Activated naive CD4-positive, alpha-beta T cell treated with anti-CD3 and anti-CD28 coated beads for 36 hours (primary cell): Measurements from ENCODE around the gene IL17D. TPM values are rescaled to one million over a fixed set of nuclear protein-coding genes. Genes with fewer than 3 reads are reported as not detected.

Source experiments
- CTCF ChIA-PET: fragments of 350-600 bp; sonication (Branson Sonifier 250); formaldehyde crosslinking; loops from one replicate; lab custom pipeline; 2021; ENCODE audit warnings: antibody characterized with exemption; lab: Charles Lee
- DNase-seq: peaks from one replicate; pipeline ENCODE4 v3.0.0-alpha.2; 2020
- H3K27ac Mint-ChIP-seq: one replicate; pipeline ENCODE4 v1.8.0; 2021; ENCODE audit warnings: mild to moderate bottlenecking, mixed read lengths
- H3K27me3 Mint-ChIP-seq: one replicate; pipeline ENCODE4 v1.8.0; 2021; ENCODE audit warnings: low read depth, mixed read lengths
- H3K36me3 Mint-ChIP-seq: one replicate; pipeline ENCODE4 v1.8.0; 2021; ENCODE audit warnings: low read depth, mixed read lengths
- H3K4me1 Mint-ChIP-seq: one replicate; pipeline ENCODE4 v1.8.0; 2021; ENCODE audit warnings: low read depth, mixed read lengths
- H3K4me3 Mint-ChIP-seq: one replicate; pipeline ENCODE4 v1.8.0; 2021; ENCODE audit warnings: mild to moderate bottlenecking, moderate library complexity, mixed read lengths
- H3K9me3 Mint-ChIP-seq: one replicate; pipeline ENCODE4 v1.8.0; 2021; ENCODE audit warnings: mixed read lengths
- intact Hi-C: fragments of 100-400 bp; cut with micrococcal nuclease; formaldehyde crosslinking; loops from one replicate; pipeline ENCODE4 v1.15.1; 2023
- total RNA-seq, 2 experiments: library from RNA; stranded (reverse); gene quantifications; one replicate each; pipeline ENCODE4 v1.2.3, GENCODE V29; 2021

IL17D gene
- total RNA-seq, 2 experiments from 2014 or later: 0.20 TPM; not detected in 1

GRCh38 chr13:20713014-20713376 lies 9.5 kb downstream of the IL17D start:
- intact Hi-C loops: no loop called here
- CTCF ChIA-PET: interaction anchor here (0.6 to 1.4 kb wide), 6 partner anchors 11 to 575 kb away, joined by 3 to 4 read pairs (median 3); no protein-coding TSS in a partner anchor
- DNase-seq: no peak
- no peak overlapping the region for H3K27ac Mint-ChIP-seq
- no peaks in the 10 kb centered on the region for H3K9me3 Mint-ChIP-seq
- H3K27me3 Mint-ChIP-seq: peaks cover 8% of the 10 kb centered on the region
- H3K36me3 Mint-ChIP-seq: no peaks in the 10 kb centered on the region
- H3K4me3 Mint-ChIP-seq: no peak overlapping the region
- H3K4me1 Mint-ChIP-seq: peaks cover 5% of the 10 kb centered on the region

- no peak overlapping the region for H3K27ac Mint-ChIP-seq
- no peaks in the 10 kb centered on the region for H3K9me3 Mint-ChIP-seq
- peaks cover 5% of the 10 kb centered on the region for H3K4me1 Mint-ChIP-seq
- H3K4me3 Mint-ChIP-seq: no peak overlapping the region
- peaks cover 8% of the 10 kb centered on the region for H3K27me3 Mint-ChIP-seq
- no peaks in the 10 kb centered on the region for H3K36me3 Mint-ChIP-seq
- no peak for DNase-seq
- intact Hi-C loops: no loop called here
- CTCF ChIA-PET: interaction anchor here (0.6 to 2.0 kb wide), 8 partner anchors 10 to 221 kb away, joined by 3 to 13 read pairs (median 4); no protein-coding TSS in a partner anchor
Observed at GRCh38 chr13:20713751-20714150, 10.3 kb downstream of the IL17D start.

GRCh38 chr13:20714161-20714560 lies 10.7 kb downstream of the IL17D start:
- Mint-ChIP-seq H3K9me3 (no peaks in the 10 kb centered on the region), H3K36me3 (no peaks in the 10 kb centered on the region), H3K4me3 (no peak overlapping the region), H3K27ac (no peak overlapping the region), H3K4me1 (peaks cover 5% of the 10 kb centered on the region), H3K27me3 (peaks cover 8% of the 10 kb centered on the region)
- no peak for DNase-seq
- CTCF ChIA-PET: interaction anchor here (0.6 to 2.0 kb wide), 7 partner anchors 10 to 221 kb away, joined by 3 to 13 read pairs (median 5); no protein-coding TSS in a partner anchor
- intact Hi-C loops: no loop called here

DNA sequence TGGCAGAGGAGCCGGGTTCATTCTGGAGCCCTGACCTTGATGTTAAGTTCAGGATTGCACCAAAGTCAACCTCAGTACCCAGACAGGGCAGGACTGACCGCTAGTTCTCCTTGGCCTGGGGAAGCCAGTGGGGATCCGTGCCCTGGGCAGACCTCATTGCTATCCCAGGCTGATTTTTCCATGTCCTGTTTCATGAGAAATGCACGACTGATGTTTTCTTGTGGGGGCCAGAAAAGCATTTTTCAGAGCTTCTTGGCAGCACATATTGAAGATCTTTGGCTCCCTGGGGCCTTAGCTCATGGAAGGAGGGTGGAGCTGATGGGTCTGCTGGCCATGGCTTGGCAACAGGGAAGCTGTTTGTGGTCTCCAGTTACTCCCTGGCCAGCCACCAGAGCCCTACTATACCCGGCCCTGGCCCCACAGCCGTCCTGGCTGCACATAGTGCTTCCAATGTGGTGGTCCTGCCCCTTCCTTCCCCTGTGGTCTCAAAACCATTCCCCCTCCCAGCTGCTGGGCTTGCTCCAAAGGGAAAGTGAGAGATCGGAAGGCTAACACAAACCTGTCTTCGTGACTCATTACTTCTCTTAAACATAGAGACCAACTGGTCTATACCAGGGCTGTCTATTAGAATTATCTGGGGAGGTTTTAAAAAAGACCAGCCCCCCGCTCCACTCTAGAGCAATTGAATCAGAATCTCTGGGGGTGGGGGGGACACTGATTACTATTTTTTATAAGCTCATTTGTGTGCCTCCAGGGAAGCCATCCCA lies 11.2 kb downstream of the IL17D start:
- DNase-seq: no peak
- Mint-ChIP-seq H3K4me3 (no peak overlapping the region), H3K36me3 (no peaks in the 10 kb centered on the region), H3K4me1 (peaks cover 5% of the 10 kb centered on the region), H3K9me3 (no peaks in the 10 kb centered on the region), H3K27ac (no peak overlapping the region), H3K27me3 (peaks cover 8% of the 10 kb centered on the region)
- CTCF ChIA-PET: interaction anchor here (0.6 to 2.0 kb wide), 9 partner anchors 9 to 222 kb away, joined by 3 to 13 read pairs (median 5); partner anchors contain the start of gene IL17D
- intact Hi-C loops: no loop called here

DNA sequence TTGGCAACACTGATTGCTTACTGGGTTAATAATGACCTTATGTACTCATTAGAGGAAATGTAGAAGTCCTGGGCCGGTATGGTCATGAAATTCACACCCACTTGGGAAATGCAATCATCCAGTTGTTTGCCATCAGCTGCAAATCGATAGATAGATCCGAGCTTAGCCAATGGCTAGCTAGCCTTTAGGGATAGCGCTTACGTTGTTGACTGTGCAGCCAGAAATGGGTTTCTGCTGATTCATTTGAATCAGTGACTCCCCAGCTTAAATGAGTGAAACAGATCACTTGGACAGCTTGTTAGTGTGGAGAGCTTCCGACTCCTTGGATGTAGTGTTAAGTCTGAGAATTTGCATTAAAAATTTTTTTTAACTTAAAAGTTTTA lies 11.8 kb downstream of the IL17D start:
- CTCF ChIA-PET: interaction anchor here (0.6 to 2.0 kb wide), 7 partner anchors 9 to 220 kb away, joined by 3 to 13 read pairs (median 5); partner anchors contain the start of gene IL17D
- intact Hi-C loops: no loop called here
- H3K27ac Mint-ChIP-seq: no peak overlapping the region
- H3K4me1 Mint-ChIP-seq: peaks cover 5% of the 10 kb centered on the region
- no peak for DNase-seq
- peaks cover 8% of the 10 kb centered on the region for H3K27me3 Mint-ChIP-seq
- no peaks in the 10 kb centered on the region for H3K9me3 Mint-ChIP-seq
- no peaks in the 10 kb centered on the region for H3K36me3 Mint-ChIP-seq
- H3K4me3 Mint-ChIP-seq: no peak overlapping the region

- H3K4me1 Mint-ChIP-seq: peaks cover 8% of the 10 kb centered on the region
- no peaks in the 10 kb centered on the region for H3K9me3 Mint-ChIP-seq
- H3K36me3 Mint-ChIP-seq: no peaks in the 10 kb centered on the region
- CTCF ChIA-PET: interaction anchor here (0.7 to 1.2 kb wide), 2 partner anchors 111 to 769 kb away, joined by 3 to 4 read pairs; no protein-coding TSS in a partner anchor
- DNase-seq: no peak
- H3K4me3 Mint-ChIP-seq: no peak overlapping the region
- H3K27ac Mint-ChIP-seq: no peak overlapping the region
- intact Hi-C loops: no loop called here
- peaks cover 18% of the 10 kb centered on the region for H3K27me3 Mint-ChIP-seq
Observed at GRCh38 chr13:20716951-20717350, 13.5 kb downstream of the IL17D start.

DNA sequence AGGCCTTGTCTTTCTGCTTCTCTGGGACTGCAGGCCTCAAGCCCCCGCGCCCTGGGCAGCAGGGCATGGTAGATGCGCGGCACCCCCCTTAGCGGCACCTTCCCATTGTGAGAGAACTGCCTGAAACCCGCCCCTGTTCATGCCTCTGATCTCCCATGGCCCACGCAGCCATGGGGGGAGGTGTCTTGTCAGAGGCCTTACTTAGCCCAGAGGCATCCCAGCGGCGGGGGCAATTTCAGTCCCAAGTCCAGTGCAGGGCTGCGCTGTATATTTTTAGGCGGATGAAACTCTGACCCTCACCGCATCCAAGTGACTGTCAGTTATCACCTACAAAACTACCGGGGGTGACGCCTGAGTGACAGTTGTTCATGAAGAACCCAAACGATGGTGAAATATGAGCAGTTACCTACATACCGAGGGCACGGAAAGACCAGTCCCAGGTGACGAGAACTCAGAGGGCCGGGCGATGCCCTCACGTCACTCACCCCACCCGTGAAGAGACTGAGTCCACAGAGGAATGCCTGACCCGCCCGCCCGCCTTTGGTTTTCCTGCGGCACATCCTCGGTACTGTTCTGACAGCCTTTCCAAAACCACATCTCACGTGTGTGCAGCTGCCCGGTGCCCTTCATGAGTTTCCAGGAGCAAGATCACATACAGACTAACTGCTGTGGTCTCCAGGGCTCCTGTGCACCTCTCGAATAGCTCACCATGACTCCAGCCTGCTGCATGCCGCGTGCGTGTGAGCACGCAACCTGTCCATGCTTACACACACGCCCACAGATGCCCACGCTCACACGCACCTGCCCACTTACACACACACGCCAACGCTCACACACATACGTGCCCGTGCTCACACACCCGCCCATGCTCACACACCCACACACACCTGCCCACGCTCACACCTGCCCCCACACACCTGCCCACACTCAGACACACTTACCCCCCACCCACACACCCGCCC lies 14.4 kb downstream of the IL17D start:
- CTCF ChIA-PET: no interaction called here
- Mint-ChIP-seq H3K36me3 (no peaks in the 10 kb centered on the region), H3K9me3 (no peaks in the 10 kb centered on the region), H3K27ac (peak overlapping the region; percentile 46), H3K4me3 (no peak overlapping the region), H3K27me3 (peaks cover 21% of the 10 kb centered on the region), H3K4me1 (peaks cover 5% of the 10 kb centered on the region)
- intact Hi-C loops: no loop called here
- no peak for DNase-seq

- H3K4me3 Mint-ChIP-seq: no peak overlapping the region
- DNase-seq: no peak
- intact Hi-C loops: no loop called here
- H3K36me3 Mint-ChIP-seq: no peaks in the 10 kb centered on the region
- no peak overlapping the region for H3K27ac Mint-ChIP-seq
- peaks cover 3% of the 10 kb centered on the region for H3K4me1 Mint-ChIP-seq
- CTCF ChIA-PET: no interaction called here
- peaks cover 17% of the 10 kb centered on the region for H3K27me3 Mint-ChIP-seq
- no peaks in the 10 kb centered on the region for H3K9me3 Mint-ChIP-seq
Observed at GRCh38 chr13:20718958-20719566, 15.6 kb downstream of the IL17D start.

DNA sequence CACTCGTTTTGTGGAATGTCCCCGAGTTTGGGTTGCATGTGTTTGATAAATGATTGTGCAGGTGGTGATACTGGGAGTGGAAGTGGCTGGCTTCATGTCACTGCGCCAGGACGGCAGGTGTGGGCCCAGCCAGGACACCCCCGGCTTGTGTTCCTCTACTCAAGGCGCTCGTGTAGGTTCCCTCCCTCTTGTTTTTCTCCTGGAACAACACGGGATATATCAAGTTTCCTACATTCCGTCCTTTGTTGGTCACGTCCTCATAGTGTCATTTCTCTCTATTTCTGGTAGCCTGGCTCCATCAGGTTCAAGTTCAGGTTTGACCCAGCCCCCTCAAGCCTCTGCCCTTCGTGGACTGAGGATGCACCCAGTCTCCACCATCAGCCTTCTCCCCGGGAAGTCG lies 16.3 kb downstream of the IL17D start:
- Mint-ChIP-seq H3K4me3 (no peak overlapping the region), H3K36me3 (no peaks in the 10 kb centered on the region), H3K27ac (no peak overlapping the region), H3K4me1 (peaks cover 3% of the 10 kb centered on the region), H3K27me3 (peaks cover 17% of the 10 kb centered on the region), H3K9me3 (no peaks in the 10 kb centered on the region)
- CTCF ChIA-PET: interaction anchor here (0.6 kb wide), 1 partner anchor 328 kb away, joined by 3 read pairs; no protein-coding TSS in a partner anchor
- no peak for DNase-seq
- intact Hi-C loops: no loop called here

DNA sequence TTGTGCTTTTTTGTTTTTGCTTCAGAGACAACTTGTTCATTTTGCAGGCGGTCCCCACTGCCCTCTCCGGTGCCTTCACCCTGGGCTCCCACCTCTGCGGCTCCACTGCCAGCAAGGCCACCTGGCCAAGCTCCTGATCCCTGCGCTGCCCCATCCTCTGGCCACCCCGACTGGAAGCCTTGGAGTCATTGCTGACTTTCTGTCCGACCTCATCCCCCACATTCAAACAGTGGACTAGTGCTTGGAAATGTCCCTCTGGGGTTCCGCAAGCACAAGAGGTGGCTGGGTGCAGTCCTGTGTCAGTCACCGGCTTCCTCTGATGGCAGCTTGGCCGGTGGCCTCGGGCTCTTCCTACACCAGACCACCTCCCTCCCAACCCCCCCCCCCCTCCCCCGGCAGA lies 17.0 kb downstream of the IL17D start:
- CTCF ChIA-PET: interaction anchor here (0.6 kb wide), 1 partner anchor 329 kb away, joined by 3 read pairs; no protein-coding TSS in a partner anchor
- intact Hi-C loops: no loop called here
- Mint-ChIP-seq H3K4me1 (peaks cover 3% of the 10 kb centered on the region), H3K4me3 (no peak overlapping the region), H3K27ac (no peak overlapping the region), H3K27me3 (peaks cover 17% of the 10 kb centered on the region), H3K36me3 (no peaks in the 10 kb centered on the region), H3K9me3 (no peaks in the 10 kb centered on the region)
- no peak for DNase-seq

DNA sequence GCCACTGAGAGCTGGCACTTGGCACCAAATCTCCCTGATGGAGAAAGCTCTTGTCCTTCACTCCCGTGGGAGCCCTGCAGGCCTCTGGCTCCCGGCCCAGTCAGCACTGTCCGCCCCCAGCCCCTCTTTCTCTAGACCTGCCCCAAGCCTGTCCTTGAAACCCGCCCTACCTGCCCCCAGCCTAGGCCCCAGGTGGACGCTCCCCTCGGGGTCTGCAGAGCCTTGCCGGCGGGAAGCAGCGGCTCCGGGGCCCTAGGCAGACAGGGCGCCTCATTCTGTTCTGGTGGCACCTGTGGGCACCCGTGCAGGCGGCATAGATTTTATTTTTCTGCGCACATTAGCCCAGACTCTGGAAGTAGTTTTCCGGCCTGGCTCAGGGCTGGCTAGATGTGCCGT lies 17.6 kb downstream of the IL17D start:
- H3K27me3 Mint-ChIP-seq: peaks cover 17% of the 10 kb centered on the region
- CTCF ChIA-PET: interaction anchor here (1.2 to 2.2 kb wide), 3 partner anchors 9 to 227 kb away, joined by 3 to 5 read pairs (median 3); no protein-coding TSS in a partner anchor
- intact Hi-C loops: no loop called here
- no peak overlapping the region for H3K27ac Mint-ChIP-seq
- H3K9me3 Mint-ChIP-seq: no peaks in the 10 kb centered on the region
- DNase-seq: no peak
- H3K4me3 Mint-ChIP-seq: no peak overlapping the region
- H3K4me1 Mint-ChIP-seq: peaks cover 3% of the 10 kb centered on the region
- no peaks in the 10 kb centered on the region for H3K36me3 Mint-ChIP-seq
